DND-41 (cell line): ENCODE measurements around the gene EPB41L2.

Experiments used
- ATAC-seq: fragments of 200-7000 bp; cut with Tn5 transposase; 3 replicates; pipeline ENCODE4 v1.9.1; 2021; ENCODE audit warnings: low read depth; ENCODE audit not compliant: insufficient read depth
- DNase-seq: peaks from one replicate; pipeline ENCODE4 v3.0.0-alpha.2; 2020
- H2AFZ ChIP-seq: 2 replicates; pipeline ENCODE4 v1.6.0; 2012; ENCODE audit warnings: low read depth, low read length
- H3K27ac ChIP-seq: 2 replicates; pipeline ENCODE4 v1.5.1; 2012; ENCODE audit warnings: low read length, inconsistent platforms
- H3K27me3 ChIP-seq: fragments of 200-600 bp; sonication (generic); 2 replicates; pipeline ENCODE4 v1.6.0; 2012; ENCODE audit warnings: low read length, mild to moderate bottlenecking, inconsistent platforms; ENCODE audit not compliant: insufficient read depth, poor library complexity
- H3K36me3 ChIP-seq: 2 replicates; pipeline ENCODE4 v1.5.1; 2012; ENCODE audit warnings: low read length, inconsistent platforms; ENCODE audit not compliant: insufficient read depth
- H3K4me1 ChIP-seq: 2 replicates; pipeline ENCODE4 v1.5.1; 2012; ENCODE audit warnings: mild to moderate bottlenecking, low read length; ENCODE audit not compliant: insufficient read depth
- H3K4me2 ChIP-seq: 2 replicates; pipeline ENCODE4 v1.6.0; 2012; ENCODE audit warnings: mild to moderate bottlenecking, moderate library complexity, low read length, inconsistent platforms; ENCODE audit not compliant: insufficient read depth
- H3K4me3 ChIP-seq, 2 experiments: fragments of 200-600 bp in 1 of 2; shearing (Covaris generic) in 1 of 2; 2 replicates each; pipeline ENCODE4 v1.5.1; 2012 to 2016; ENCODE audit warnings: inconsistent platforms in 2 of 2, low read length in 2 of 2, mild to moderate bottlenecking in 2 of 2, low read depth in 1 of 2, moderate library complexity in 1 of 2
- H3K79me2 ChIP-seq: 2 replicates; pipeline ENCODE4 v1.6.0; 2012; ENCODE audit warnings: low read length, inconsistent platforms; ENCODE audit not compliant: insufficient read depth
- H3K9ac ChIP-seq: 2 replicates; pipeline ENCODE4 v1.6.0; 2012; ENCODE audit warnings: low read depth, mild to moderate bottlenecking, inconsistent platforms, low read length, moderate library complexity
- H3K9me3 ChIP-seq: 2 replicates; pipeline ENCODE4 v1.5.1; 2012; ENCODE audit warnings: low read length, moderate library complexity, mild to moderate bottlenecking, inconsistent platforms; ENCODE audit not compliant: insufficient read depth, severe bottlenecking
- H4K20me1 ChIP-seq: 2 replicates; pipeline ENCODE4 v1.6.0; 2012; ENCODE audit warnings: low read length; ENCODE audit not compliant: insufficient read depth
- CTCF ChIP-seq: IDR thresholded peaks from 2 replicates; pipeline ENCODE4 v1.5.1; 2012; ENCODE audit warnings: borderline replicate concordance, low read length, moderate library complexity, mild to moderate bottlenecking; ENCODE audit not compliant: poor library complexity, severe bottlenecking; ENCODE audit errors: extremely low read depth
- EZH2 ChIP-seq: IDR thresholded peaks from 3 replicates; pipeline ENCODE4 v1.6.1; 2012; ENCODE audit warnings: borderline replicate concordance, low read depth, mild to moderate bottlenecking, moderate library complexity, low read length, inconsistent platforms; ENCODE audit not compliant: severe bottlenecking

Gene EPB41L2

GRCh38 chr6:131004387-131004755 is 58.7 kb downstream of the EPB41L2 start:
- peaks cover 92% of the 10 kb centered on the region for H3K79me2 ChIP-seq

DNA sequence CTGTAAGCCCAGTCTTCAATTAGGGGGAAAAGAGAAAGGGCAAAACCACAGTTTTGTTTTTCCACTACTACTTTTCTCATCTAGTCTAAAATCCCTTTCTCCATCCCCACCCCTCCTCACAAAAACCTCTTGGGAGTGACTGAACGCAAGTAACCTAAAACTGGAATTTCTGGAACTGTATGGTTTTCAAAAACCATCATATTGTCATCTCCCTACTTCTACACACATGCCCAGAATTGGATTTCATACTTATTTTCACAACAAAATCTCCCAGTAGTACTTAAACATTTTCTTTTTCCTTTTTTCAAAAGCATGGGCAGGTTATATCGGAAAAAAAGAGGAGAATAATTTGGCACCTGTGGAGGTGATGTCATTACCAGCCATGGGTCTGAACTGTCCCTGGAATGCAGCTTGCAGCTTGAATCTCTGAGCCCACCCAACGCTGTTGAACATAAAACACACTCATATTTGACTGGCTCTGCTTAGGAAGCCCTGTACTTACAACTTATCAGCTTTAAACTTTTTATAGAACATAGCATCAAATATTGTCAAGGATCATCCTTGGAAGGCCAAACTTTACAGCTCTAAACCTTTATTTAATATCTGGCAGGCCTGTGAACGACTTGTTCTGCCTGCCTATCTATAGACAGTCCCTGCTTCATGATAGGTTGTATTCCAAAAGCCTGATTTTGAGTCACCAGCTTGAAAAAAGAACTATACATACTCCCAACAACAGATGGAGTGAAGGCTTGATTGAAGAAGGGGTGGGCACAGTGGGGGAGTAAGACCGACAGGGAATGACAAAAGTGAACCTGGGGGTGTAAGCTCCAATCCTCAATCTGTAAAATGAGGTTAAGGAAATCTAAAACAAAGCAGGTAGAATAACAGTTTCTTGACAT is 59.3 kb downstream of the EPB41L2 start:
- Histone ChIP-seq H3K27ac (no peak overlapping the region), H3K4me1 (no peaks in the 10 kb centered on the region), H4K20me1 (peaks cover 35% of the 10 kb centered on the region), H3K4me3 (no peak overlapping the region), H2AFZ (no peak overlapping the region), H3K9me3 (peaks cover 16% of the 10 kb centered on the region), H3K4me2 (no peak overlapping the region), H3K79me2 (peaks cover 90% of the 10 kb centered on the region), H3K27me3 (no peaks in the 10 kb centered on the region), H3K36me3 (no peaks in the 10 kb centered on the region), H3K9ac (no peak overlapping the region)
- TF ChIP-seq CTCF: no peak
- TF ChIP-seq EZH2: no peak
- no peak for DNase-seq
- ATAC-seq: no peak

More at GRCh38 chr6:131004387-131004755, 58.7 kb downstream of the EPB41L2 start:
- TF ChIP-seq EZH2: no peak
- TF ChIP-seq CTCF: no peak
- DNase-seq (no peak), ATAC-seq (no peak)
- H3K9ac ChIP-seq: no peak overlapping the region
- peaks cover 18% of the 10 kb centered on the region for H3K9me3 ChIP-seq
- H3K27ac ChIP-seq: no peak overlapping the region
- H3K4me2 ChIP-seq: no peak overlapping the region
- peaks cover 35% of the 10 kb centered on the region for H4K20me1 ChIP-seq
- H3K4me1 ChIP-seq: no peaks in the 10 kb centered on the region
- H3K27me3 ChIP-seq: no peaks in the 10 kb centered on the region
- H3K4me3 ChIP-seq: no peak overlapping the region
- no peak overlapping the region for H2AFZ ChIP-seq
- no peaks in the 10 kb centered on the region for H3K36me3 ChIP-seq

GRCh38 chr6:131002661-131002980 is 60.4 kb downstream of the EPB41L2 start:
- Histone ChIP-seq H3K27me3 (no peaks in the 10 kb centered on the region), H3K4me1 (no peaks in the 10 kb centered on the region), H3K9ac (no peak overlapping the region), H3K79me2 (peaks cover 86% of the 10 kb centered on the region), H3K4me3 (no peak overlapping the region), H3K27ac (no peak overlapping the region), H3K4me2 (no peak overlapping the region), H4K20me1 (peaks cover 35% of the 10 kb centered on the region), H2AFZ (no peak overlapping the region), H3K9me3 (peaks cover 7% of the 10 kb centered on the region), H3K36me3 (no peaks in the 10 kb centered on the region)
- no peak for TF ChIP-seq CTCF
- TF ChIP-seq EZH2: no peak
- DNase-seq (no peak), ATAC-seq (no peak)
